Measurements from ENCODE around the gene SCNN1A.

DNA sequence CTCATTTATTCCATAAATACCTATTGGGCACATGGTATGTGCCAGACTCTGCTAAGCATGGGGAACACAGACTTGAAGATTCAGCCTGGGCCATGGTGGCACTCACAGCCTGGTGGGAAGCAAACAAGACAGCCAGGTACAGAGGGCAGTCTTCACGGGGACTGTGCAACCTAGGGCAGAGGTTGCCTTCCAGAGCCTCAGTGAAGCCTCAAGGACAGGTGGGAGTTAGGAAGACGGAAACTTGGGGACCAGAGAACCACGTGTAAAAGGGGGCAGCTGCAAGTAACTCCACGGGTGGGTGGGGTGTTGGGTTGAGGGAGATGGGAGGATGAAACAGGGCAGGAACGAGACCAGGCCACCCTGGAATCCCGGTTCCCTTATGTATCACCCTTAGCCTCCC lies 7.6 kb upstream of the SCNN1A start:
- no peak for TF ChIP-seq EP300 (IDR thresholded peaks at IDR 0.05)
- TF ChIP-seq, protein P1, sequence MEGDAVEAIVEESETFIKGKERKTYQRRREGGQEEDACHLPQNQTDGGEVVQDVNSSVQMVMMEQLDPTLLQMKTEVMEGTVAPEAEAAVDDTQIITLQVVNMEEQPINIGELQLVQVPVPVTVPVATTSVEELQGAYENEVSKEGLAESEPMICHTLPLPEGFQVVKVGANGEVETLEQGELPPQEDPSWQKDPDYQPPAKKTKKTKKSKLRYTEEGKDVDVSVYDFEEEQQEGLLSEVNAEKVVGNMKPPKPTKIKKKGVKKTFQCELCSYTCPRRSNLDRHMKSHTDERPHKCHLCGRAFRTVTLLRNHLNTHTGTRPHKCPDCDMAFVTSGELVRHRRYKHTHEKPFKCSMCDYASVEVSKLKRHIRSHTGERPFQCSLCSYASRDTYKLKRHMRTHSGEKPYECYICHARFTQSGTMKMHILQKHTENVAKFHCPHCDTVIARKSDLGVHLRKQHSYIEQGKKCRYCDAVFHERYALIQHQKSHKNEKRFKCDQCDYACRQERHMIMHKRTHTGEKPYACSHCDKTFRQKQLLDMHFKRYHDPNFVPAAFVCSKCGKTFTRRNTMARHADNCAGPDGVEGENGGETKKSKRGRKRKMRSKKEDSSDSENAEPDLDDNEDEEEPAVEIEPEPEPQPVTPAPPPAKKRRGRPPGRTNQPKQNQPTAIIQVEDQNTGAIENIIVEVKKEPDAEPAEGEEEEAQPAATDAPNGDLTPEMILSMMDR (IDR thresholded peaks at IDR 0.05), result no peak
- no peak for TF ChIP-seq POLR2A (IDR thresholded peaks at IDR 0.05)

Measured in ovary (tissue), 3 donors.